Tibial nerve (tissue), 4 donors: Measurements from ENCODE around the gene SORBS1. TPM values are rescaled to one million over a fixed set of nuclear protein-coding genes. Genes with fewer than 3 reads are reported as not detected.
A peak's percentile ranks its signal among the peaks of the same experiment; 100 is the strongest.

ENCODE experiments used
- DNase-seq, 2 donors: peaks; one replicate each; pipeline ENCODE4 v3.0.0-alpha.2; 2019; ENCODE audit warnings: low spot score in 2 of 2
- H3K27ac ChIP-seq, 4 donors: fragments of 200-600 bp; sonication (generic) in 3 of 4; one replicate each; pipeline ENCODE4 v1.5.1; 2017 to 2019; ENCODE audit warnings: mild to moderate bottlenecking in 1 of 4
- H3K27me3 ChIP-seq, 2 donors: fragments of 200-600 bp; sonication (generic) in 1 of 2; one replicate each; pipeline versions ENCODE4 v1.5.1 to v1.6.0; 2017 to 2019
- H3K36me3 ChIP-seq, 3 donors: fragments of 200-600 bp; sonication (generic); one replicate each; pipeline ENCODE4 v1.5.1; 2018 to 2019
- H3K4me1 ChIP-seq, 4 donors: fragments of 200-600 bp; sonication (generic) in 3 of 4; one replicate each; pipeline ENCODE4 v1.5.1; 2017 to 2019
- H3K4me3 ChIP-seq, 4 donors: fragments of 200-600 bp; sonication (generic) in 3 of 4; one replicate each; pipeline ENCODE4 v1.5.1; 2017 to 2019; ENCODE audit warnings: mild to moderate bottlenecking in 1 of 4, moderate library complexity in 1 of 4
- H3K9me3 ChIP-seq, 4 donors: fragments of 200-600 bp; sonication (generic) in 3 of 4; one replicate each; pipeline ENCODE4 v1.5.1; 2017 to 2019
- EP300 ChIP-seq, 2 donors: sonication (generic); formaldehyde crosslinking; IDR thresholded peaks; one replicate each; pipeline ENCODE4 v1.6.1; 2017; ENCODE audit warnings: antibody characterized with exemption in 2 of 2, mild to moderate bottlenecking in 1 of 2
- POLR2A ChIP-seq, 2 donors: fragments of 450-650 bp; IDR thresholded peaks; one replicate each; pipeline ENCODE4 v1.6.1; 2017; ENCODE audit warnings: antibody characterized with exemption in 2 of 2, mild to moderate bottlenecking in 2 of 2, moderate library complexity in 2 of 2
- WGBS, 2 donors: methylation state at CpG; one replicate each; pipeline ENCODE4 v1.1.5; 2018; 5-methylcytosine and 5-hydroxymethylcytosine counted together
- total RNA-seq, 4 donors: library from RNA; depleted of rRNA; stranded (reverse); fragments of >200 nt; gene quantifications; one replicate each; pipeline ENCODE4 v1.1.0, GENCODE V29; 2016
- TF ChIP-seq, protein P1 (sequence below), 5 experiments: fragments of 200-600 bp in 3 of 5; fragments of 450-650 bp in 2 of 5; sonication (generic) in 3 of 5; IDR thresholded peaks; one replicate each; pipeline ENCODE4 v1.5.1; 2016 to 2019; ENCODE audit warnings: antibody characterized with exemption in 5 of 5, mild to moderate bottlenecking in 3 of 5, moderate library complexity in 2 of 5

SORBS1 gene
- 100 to 1,000 TPM; 427 to 623 (median 567) TPM for total RNA-seq

- peak; percentile 99 to 100 for TF ChIP-seq POLR2A (IDR thresholded peaks at IDR 0.05)
- TF ChIP-seq, protein P1, sequence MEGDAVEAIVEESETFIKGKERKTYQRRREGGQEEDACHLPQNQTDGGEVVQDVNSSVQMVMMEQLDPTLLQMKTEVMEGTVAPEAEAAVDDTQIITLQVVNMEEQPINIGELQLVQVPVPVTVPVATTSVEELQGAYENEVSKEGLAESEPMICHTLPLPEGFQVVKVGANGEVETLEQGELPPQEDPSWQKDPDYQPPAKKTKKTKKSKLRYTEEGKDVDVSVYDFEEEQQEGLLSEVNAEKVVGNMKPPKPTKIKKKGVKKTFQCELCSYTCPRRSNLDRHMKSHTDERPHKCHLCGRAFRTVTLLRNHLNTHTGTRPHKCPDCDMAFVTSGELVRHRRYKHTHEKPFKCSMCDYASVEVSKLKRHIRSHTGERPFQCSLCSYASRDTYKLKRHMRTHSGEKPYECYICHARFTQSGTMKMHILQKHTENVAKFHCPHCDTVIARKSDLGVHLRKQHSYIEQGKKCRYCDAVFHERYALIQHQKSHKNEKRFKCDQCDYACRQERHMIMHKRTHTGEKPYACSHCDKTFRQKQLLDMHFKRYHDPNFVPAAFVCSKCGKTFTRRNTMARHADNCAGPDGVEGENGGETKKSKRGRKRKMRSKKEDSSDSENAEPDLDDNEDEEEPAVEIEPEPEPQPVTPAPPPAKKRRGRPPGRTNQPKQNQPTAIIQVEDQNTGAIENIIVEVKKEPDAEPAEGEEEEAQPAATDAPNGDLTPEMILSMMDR (IDR thresholded peaks at IDR 0.05) = peak in 1 of 5 experiments; percentile 38
- TF ChIP-seq EP300 (IDR thresholded peaks at IDR 0.05) = peak; percentile 84 to 94
- H3K27me3 ChIP-seq = no peaks in the 10 kb centered on the region
- WGBS, 2 donors = 1 to 5% methylated on average over 23 to 50 of the region's 77 CpGs
- DNase-seq = peak; percentile 92 to 94
- H3K9me3 ChIP-seq = no peaks in the 10 kb centered on the region
- H3K4me3 ChIP-seq = peak within 1 kb of the TSS; percentile 66 to 92 (median 84)
- H3K27ac ChIP-seq = peak within 1 kb of the TSS; percentile 47 to 93 (median 81)
- H3K36me3 ChIP-seq = no peaks in the 10 kb centered on the region
- H3K4me1 ChIP-seq = peaks cover 0 to 29% (median 2%) of the 10 kb centered on the region in 4 donors
Measured at GRCh38 chr10:95561177-95561863, at the start of gene SORBS1. TSS of gene SORBS1 (minus strand) at chr10:95561371. CDS start at chr10:95441135, 120,236 bp downstream.

GRCh38 chr10:95610727-95611126 lies 49.6 kb upstream of the SORBS1 start:
- H3K27ac ChIP-seq = no peak overlapping the region
- H3K27me3 ChIP-seq = no peaks in the 10 kb centered on the region
- H3K36me3 ChIP-seq = peaks cover 2 to 99% (median 26%) of the 10 kb centered on the region in 3 donors
- WGBS, 2 donors = 95 to 98% methylated on average over 3 of the region's 3 CpGs
- H3K9me3 ChIP-seq = no peaks in the 10 kb centered on the region
- no peak for DNase-seq
- H3K4me1 ChIP-seq = no peaks in the 10 kb centered on the region
- no peak for TF ChIP-seq EP300 (IDR thresholded peaks at IDR 0.05)
- TF ChIP-seq POLR2A (IDR thresholded peaks at IDR 0.05) = no peak
- TF ChIP-seq, protein P1 (IDR thresholded peaks at IDR 0.05) = no peak
- no peak overlapping the region for H3K4me3 ChIP-seq

GRCh38 chr10:95606922-95607321 lies 45.8 kb upstream of the SORBS1 start:
- no peak for TF ChIP-seq POLR2A (IDR thresholded peaks at IDR 0.05)
- no peak for TF ChIP-seq EP300 (IDR thresholded peaks at IDR 0.05)
- no peak for DNase-seq
- Histone ChIP-seq H3K27ac (peak overlapping the region in 1 of 4 donors; percentile 20), H3K36me3 (peaks cover 2 to 70% (median 14%) of the 10 kb centered on the region in 3 donors), H3K4me3 (no peak overlapping the region), H3K4me1 (no peaks in the 10 kb centered on the region), H3K9me3 (no peaks in the 10 kb centered on the region), H3K27me3 (no peaks in the 10 kb centered on the region)
- 67 to 73% methylated on average over 3 of the region's 3 CpGs for WGBS, 2 donors

DNA sequence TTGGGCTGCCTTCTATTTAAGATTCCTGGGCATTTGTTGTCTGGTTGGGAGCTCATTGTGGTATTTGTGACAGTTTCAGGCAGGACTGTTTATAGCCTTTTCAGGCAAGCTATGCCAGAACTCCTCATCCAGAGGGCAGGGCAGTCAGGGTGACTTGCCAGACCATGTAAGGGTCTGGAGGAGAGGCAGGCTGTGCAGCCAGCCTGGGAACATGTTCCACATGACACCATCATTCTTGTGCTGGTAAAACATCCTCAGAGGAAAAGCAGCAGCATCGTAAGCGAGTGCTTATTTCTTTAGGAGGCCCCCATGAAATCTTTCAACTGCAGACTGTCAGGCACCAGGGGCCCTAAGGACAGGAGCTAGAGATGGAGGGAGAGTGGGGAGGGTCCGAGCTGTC lies 44.0 kb upstream of the SORBS1 start:
- peaks cover 0 to 53% (median 8%) of the 10 kb centered on the region in 3 donors for H3K36me3 ChIP-seq
- H3K27me3 ChIP-seq = no peaks in the 10 kb centered on the region
- no peaks in the 10 kb centered on the region for H3K9me3 ChIP-seq
- H3K27ac ChIP-seq = peak overlapping the region in 2 of 4 donors; percentile 33 to 50
- DNase-seq = no peak
- TF ChIP-seq EP300 (IDR thresholded peaks at IDR 0.05) = no peak
- TF ChIP-seq, protein P1 (IDR thresholded peaks at IDR 0.05) = no peak
- TF ChIP-seq POLR2A (IDR thresholded peaks at IDR 0.05) = no peak
- WGBS, 2 donors = 76 to 85% methylated on average over 3 of the region's 3 CpGs
- no peak overlapping the region for H3K4me3 ChIP-seq
- H3K4me1 ChIP-seq = peaks cover 0 to 9% (median 0%) of the 10 kb centered on the region in 4 donors

DNA sequence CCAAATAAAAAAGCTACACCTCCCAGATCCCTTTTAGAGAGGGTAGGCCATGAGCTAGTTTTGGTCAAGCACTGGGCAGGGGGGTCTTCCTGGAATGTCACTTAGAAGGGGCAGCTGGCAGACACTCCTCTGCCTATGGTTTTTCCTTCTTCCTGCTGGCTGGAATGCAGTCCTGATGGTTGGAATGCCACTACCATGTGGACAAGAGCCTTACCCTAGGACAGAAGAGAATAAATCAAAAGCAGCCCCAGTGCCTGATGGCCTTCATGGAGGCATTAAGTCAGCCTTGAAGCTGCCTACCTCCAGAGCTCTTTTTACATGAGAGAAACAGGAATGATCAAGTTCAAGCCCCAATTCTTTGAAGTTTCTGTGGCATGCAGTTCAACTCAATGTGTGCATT lies 43.5 kb upstream of the SORBS1 start:
- no peaks in the 10 kb centered on the region for H3K9me3 ChIP-seq
- H3K36me3 ChIP-seq = peaks cover 0 to 47% (median 8%) of the 10 kb centered on the region in 3 donors
- H3K27ac ChIP-seq = peak overlapping the region in 2 of 4 donors; percentile 33 to 50
- peaks cover 0 to 9% (median 0%) of the 10 kb centered on the region in 4 donors for H3K4me1 ChIP-seq
- no peak overlapping the region for H3K4me3 ChIP-seq
- DNase-seq = no peak
- no peak for TF ChIP-seq EP300 (IDR thresholded peaks at IDR 0.05)
- no peak for TF ChIP-seq POLR2A (IDR thresholded peaks at IDR 0.05)
- TF ChIP-seq, protein P1 (IDR thresholded peaks at IDR 0.05) = no peak
- H3K27me3 ChIP-seq = no peaks in the 10 kb centered on the region
